ENCODE results near the gene DNAI4. TPM values are rescaled to one million over a fixed set of nuclear protein-coding genes. Genes with fewer than 3 reads are reported as not detected.
"Not testable (repeated sequence)": the region's sequence is repeated elsewhere in the genome, so short reads cannot be mapped to it uniquely, and the experiment has no call there.

The DNAI4 gene
- polyA plus RNA-seq, 3 donors = 0.09 TPM; not detected in 2

- intact Hi-C loops (cut with micrococcal nuclease) = no loop called here
- Mint-ChIP-seq H3K36me3 (no peaks in the 10 kb centered on the region), H3K4me1 (no peaks in the 10 kb centered on the region), H3K4me3 (no peak overlapping the region), H3K27ac (no peak overlapping the region), H3K9me3 (peaks cover 0 to 3% (median 0%) of the 10 kb centered on the region in 7 donors), H3K27me3 (ENCODE audit: low read depth in 3 of 3) (no peaks in the 10 kb centered on the region)
- H3K79me2 ChIP-seq (ENCODE audit: insufficient read depth, low read length) = no peaks in the 10 kb centered on the region
- H3K27me3 ChIP-seq (ENCODE audit: control insufficient read depth in 2 of 2, insufficient read depth in 2 of 2, low read length in 2 of 2) = no peaks in the 10 kb centered on the region
- H3K9me3 ChIP-seq (replicated peaks in 1 of 2; ENCODE audit: control insufficient read depth in 1 of 2, insufficient read depth in 1 of 2, low read length in 2 of 2) = no peaks in the 10 kb centered on the region
- no peak for DNase-seq
- no peak overlapping the region for H3K9ac ChIP-seq (ENCODE audit: insufficient read depth, low read length, poor library complexity, severe bottlenecking)
- H3K4me1 ChIP-seq (ENCODE audit: control insufficient read depth in 1 of 2, insufficient read depth in 2 of 2, low read length in 2 of 2) = no peaks in the 10 kb centered on the region
- WGBS (ENCODE audit: insufficient coverage) = no CpG with 5 or more reads among the region's 1 CpG
- H2AFZ ChIP-seq (ENCODE audit: insufficient read depth, low read depth, low read length, poor library complexity, severe bottlenecking) = no peak overlapping the region
- H3K4me2 ChIP-seq (replicated peaks; ENCODE audit: extremely low read depth, low read length, poor library complexity, severe bottlenecking) = no peak overlapping the region
- H3K36me3 ChIP-seq (replicated peaks in 1 of 2; ENCODE audit: control insufficient read depth in 1 of 2, insufficient read depth in 2 of 2, low read length in 2 of 2) = no peaks in the 10 kb centered on the region
- H4K20me1 ChIP-seq (ENCODE audit: insufficient read depth, low read length) = no peaks in the 10 kb centered on the region
- H3K27ac ChIP-seq (ENCODE audit: low read depth in 1 of 2, low read length in 2 of 2) = no peak overlapping the region
- no peak for TF ChIP-seq CTCF (IDR thresholded peaks at IDR 0.05)
- H3K4me3 ChIP-seq (replicated peaks in 1 of 3; ENCODE audit: low read depth in 2 of 3, low read length in 3 of 3) = no peak overlapping the region
Measured at GRCh38 chr1:66809245-66809644, 115.4 kb downstream of the DNAI4 start.

- H3K9me3 Mint-ChIP-seq; H3K4me2 ChIP-seq (replicated peaks; ENCODE audit: extremely low read depth, low read length, poor library complexity, severe bottlenecking); H3K4me3 Mint-ChIP-seq; H3K27ac ChIP-seq (ENCODE audit: low read depth in 1 of 2, low read length in 2 of 2); DNase-seq; intact Hi-C loops (cut with micrococcal nuclease); H3K27me3 Mint-ChIP-seq (ENCODE audit: low read depth in 3 of 3); H2AFZ ChIP-seq (ENCODE audit: insufficient read depth, low read depth, low read length, poor library complexity, severe bottlenecking); H3K36me3 Mint-ChIP-seq; H3K79me2 ChIP-seq (ENCODE audit: insufficient read depth, low read length); H3K9me3 ChIP-seq (replicated peaks in 1 of 2; ENCODE audit: control insufficient read depth in 1 of 2, insufficient read depth in 1 of 2, low read length in 2 of 2); H3K4me1 Mint-ChIP-seq; H3K27me3 ChIP-seq (ENCODE audit: control insufficient read depth in 2 of 2, insufficient read depth in 2 of 2, low read length in 2 of 2); H4K20me1 ChIP-seq (ENCODE audit: insufficient read depth, low read length); H3K4me1 ChIP-seq (ENCODE audit: control insufficient read depth in 1 of 2, insufficient read depth in 2 of 2, low read length in 2 of 2); H3K27ac Mint-ChIP-seq; H3K4me3 ChIP-seq (replicated peaks in 1 of 3; ENCODE audit: low read depth in 2 of 3, low read length in 3 of 3); H3K36me3 ChIP-seq (replicated peaks in 1 of 2; ENCODE audit: control insufficient read depth in 1 of 2, insufficient read depth in 2 of 2, low read length in 2 of 2); H3K9ac ChIP-seq (ENCODE audit: insufficient read depth, low read length, poor library complexity, severe bottlenecking): not testable (repeated sequence)
- WGBS (ENCODE audit: insufficient coverage) = no CpG with 5 or more reads among the region's 2 CpGs
Measured at GRCh38 chr1:66795839-66796238, 128.8 kb downstream of the DNAI4 start.
